ENCODE data around the gene IL13. TPM values are rescaled to one million over a fixed set of nuclear protein-coding genes. Genes with fewer than 3 reads are reported as not detected.

The IL13 gene
- polyA plus RNA-seq, 1 donor from 2014 or later: 0.25 TPM

DNA sequence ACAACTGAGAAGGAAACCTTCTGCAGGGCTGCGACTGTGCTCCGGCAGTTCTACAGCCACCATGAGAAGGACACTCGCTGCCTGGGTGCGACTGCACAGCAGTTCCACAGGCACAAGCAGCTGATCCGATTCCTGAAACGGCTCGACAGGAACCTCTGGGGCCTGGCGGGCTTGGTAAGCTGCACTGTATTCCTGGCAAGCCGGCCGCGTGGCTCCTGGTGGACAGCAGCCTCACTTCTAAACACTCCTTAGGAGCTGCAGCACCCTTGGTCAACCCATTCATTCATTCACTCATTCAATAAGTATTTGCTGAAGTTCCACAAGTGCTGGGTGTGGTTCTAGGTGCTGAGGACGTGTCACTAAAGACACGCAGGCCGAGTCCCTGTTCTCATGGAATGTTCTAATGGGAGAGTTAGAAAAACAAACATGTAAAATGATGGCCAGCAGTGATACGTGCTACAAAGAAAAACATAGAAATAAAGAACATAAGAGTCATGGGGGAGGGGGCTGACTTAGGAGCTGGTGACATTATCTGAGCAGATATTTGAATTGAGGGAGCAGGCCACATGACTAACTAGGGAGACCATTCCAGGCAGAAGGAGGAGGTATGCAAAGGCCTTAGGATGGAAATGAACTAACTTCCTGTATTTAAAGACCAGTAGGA lies 21.9 kb downstream of the IL13 start:
- H3K79me2 ChIP-seq (replicated peaks; ENCODE audit: insufficient read depth, low read length): no peaks in the 10 kb centered on the region
- H3K4me2 ChIP-seq (ENCODE audit: low read length): no peak overlapping the region
- TF ChIP-seq, protein P1, sequence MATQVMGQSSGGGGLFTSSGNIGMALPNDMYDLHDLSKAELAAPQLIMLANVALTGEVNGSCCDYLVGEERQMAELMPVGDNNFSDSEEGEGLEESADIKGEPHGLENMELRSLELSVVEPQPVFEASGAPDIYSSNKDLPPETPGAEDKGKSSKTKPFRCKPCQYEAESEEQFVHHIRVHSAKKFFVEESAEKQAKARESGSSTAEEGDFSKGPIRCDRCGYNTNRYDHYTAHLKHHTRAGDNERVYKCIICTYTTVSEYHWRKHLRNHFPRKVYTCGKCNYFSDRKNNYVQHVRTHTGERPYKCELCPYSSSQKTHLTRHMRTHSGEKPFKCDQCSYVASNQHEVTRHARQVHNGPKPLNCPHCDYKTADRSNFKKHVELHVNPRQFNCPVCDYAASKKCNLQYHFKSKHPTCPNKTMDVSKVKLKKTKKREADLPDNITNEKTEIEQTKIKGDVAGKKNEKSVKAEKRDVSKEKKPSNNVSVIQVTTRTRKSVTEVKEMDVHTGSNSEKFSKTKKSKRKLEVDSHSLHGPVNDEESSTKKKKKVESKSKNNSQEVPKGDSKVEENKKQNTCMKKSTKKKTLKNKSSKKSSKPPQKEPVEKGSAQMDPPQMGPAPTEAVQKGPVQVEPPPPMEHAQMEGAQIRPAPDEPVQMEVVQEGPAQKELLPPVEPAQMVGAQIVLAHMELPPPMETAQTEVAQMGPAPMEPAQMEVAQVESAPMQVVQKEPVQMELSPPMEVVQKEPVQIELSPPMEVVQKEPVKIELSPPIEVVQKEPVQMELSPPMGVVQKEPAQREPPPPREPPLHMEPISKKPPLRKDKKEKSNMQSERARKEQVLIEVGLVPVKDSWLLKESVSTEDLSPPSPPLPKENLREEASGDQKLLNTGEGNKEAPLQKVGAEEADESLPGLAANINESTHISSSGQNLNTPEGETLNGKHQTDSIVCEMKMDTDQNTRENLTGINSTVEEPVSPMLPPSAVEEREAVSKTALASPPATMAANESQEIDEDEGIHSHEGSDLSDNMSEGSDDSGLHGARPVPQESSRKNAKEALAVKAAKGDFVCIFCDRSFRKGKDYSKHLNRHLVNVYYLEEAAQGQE (IDR thresholded peaks at IDR 0.05; ENCODE audit: borderline replicate concordance): no peak
- TF ChIP-seq EP300 (conservative IDR thresholded peaks at IDR 0.05; ENCODE audit: poor library complexity, severe bottlenecking) (no peak), RAD21 (conservative IDR thresholded peaks at IDR 0.05) (no peak), POLR2AphosphoS5 (IDR thresholded peaks at IDR 0.05) (no peak), CTCF (IDR thresholded peaks at IDR 0.05; ENCODE audit: poor library complexity, severe bottlenecking) (no peak), TAF1 (IDR thresholded peaks at IDR 0.05; ENCODE audit: low read depth) (no peak), MXI1 (conservative IDR thresholded peaks at IDR 0.05; ENCODE audit: poor library complexity, severe bottlenecking) (no peak), SMC3 (conservative IDR thresholded peaks at IDR 0.05; ENCODE audit: poor library complexity) (no peak), EZH2 (IDR thresholded peaks at IDR 0.05; ENCODE audit: borderline replicate concordance, insufficient read depth, low read length, poor library complexity, severe bottlenecking) (no peak)
- no peak overlapping the region for H2AFZ ChIP-seq (ENCODE audit: low read depth, low read length)
- H3K4me3 ChIP-seq (ENCODE audit: low read length): no peak overlapping the region
- no peak overlapping the region for H3K27ac ChIP-seq (ENCODE audit: low read length)
- no peaks in the 10 kb centered on the region for H3K27me3 ChIP-seq (ENCODE audit: insufficient read depth, low read depth, low read length)
- no peak overlapping the region for H3K9ac ChIP-seq (ENCODE audit: low read length)
- no peaks in the 10 kb centered on the region for H4K20me1 ChIP-seq (ENCODE audit: insufficient read depth)
- no peaks in the 10 kb centered on the region for H3K9me3 ChIP-seq (ENCODE audit: low read length)
- no peaks in the 10 kb centered on the region for H3K9me2 ChIP-seq (ENCODE audit: insufficient read depth, low read length)
- H3K36me3 ChIP-seq (ENCODE audit: insufficient read depth, low read length): no peaks in the 10 kb centered on the region
- H3F3A ChIP-seq (ENCODE audit: insufficient read depth, low read length, poor library complexity, severe bottlenecking): no peaks in the 10 kb centered on the region

- Histone ChIP-seq H3K9me2 (ENCODE audit: insufficient read depth, low read length) (no peaks in the 10 kb centered on the region), H3K27me3 (ENCODE audit: insufficient read depth, low read depth, low read length) (no peaks in the 10 kb centered on the region), H3K4me2 (ENCODE audit: low read length) (no peak overlapping the region), H3F3A (ENCODE audit: insufficient read depth, low read length, poor library complexity, severe bottlenecking) (no peaks in the 10 kb centered on the region), H4K20me1 (ENCODE audit: insufficient read depth) (no peaks in the 10 kb centered on the region), H3K27ac (ENCODE audit: low read length) (no peak overlapping the region), H3K79me2 (replicated peaks; ENCODE audit: insufficient read depth, low read length) (no peaks in the 10 kb centered on the region), H3K4me3 (ENCODE audit: low read length) (no peak overlapping the region), H3K9ac (ENCODE audit: low read length) (no peak overlapping the region), H2AFZ (ENCODE audit: low read depth, low read length) (no peak overlapping the region), H3K9me3 (ENCODE audit: low read length) (no peaks in the 10 kb centered on the region), H3K36me3 (ENCODE audit: insufficient read depth, low read length) (no peaks in the 10 kb centered on the region)
- TF ChIP-seq SMC3 (conservative IDR thresholded peaks at IDR 0.05; ENCODE audit: poor library complexity): no peak
- no peak for TF ChIP-seq EP300 (conservative IDR thresholded peaks at IDR 0.05; ENCODE audit: poor library complexity, severe bottlenecking)
- TF ChIP-seq EZH2 (IDR thresholded peaks at IDR 0.05; ENCODE audit: borderline replicate concordance, insufficient read depth, low read length, poor library complexity, severe bottlenecking): no peak
- TF ChIP-seq CTCF (IDR thresholded peaks at IDR 0.05; ENCODE audit: poor library complexity, severe bottlenecking): no peak
- TF ChIP-seq, protein P1 (IDR thresholded peaks at IDR 0.05; ENCODE audit: borderline replicate concordance): no peak
- TF ChIP-seq TAF1 (IDR thresholded peaks at IDR 0.05; ENCODE audit: low read depth): no peak
- TF ChIP-seq RAD21 (conservative IDR thresholded peaks at IDR 0.05): no peak
- TF ChIP-seq MXI1 (conservative IDR thresholded peaks at IDR 0.05; ENCODE audit: poor library complexity, severe bottlenecking): no peak
- no peak for TF ChIP-seq POLR2AphosphoS5 (IDR thresholded peaks at IDR 0.05)
These were observed 23.0 kb downstream of the IL13 start for GRCh38 chr5:132680780-132681475.

Measured in neural cell (in vitro differentiated cells).